Neural cell (in vitro differentiated cells): ENCODE results near the gene HLA-DQB2. TPM values are rescaled to one million over a fixed set of nuclear protein-coding genes. Genes with fewer than 3 reads are reported as not detected.

Experiments
- H2AFZ ChIP-seq: fragments of 200-600, 300-800 bp; sonication (generic), shearing (Covaris generic); 2 replicates; pipeline ENCODE4 v1.6.0; 2014; ENCODE audit warnings: low read depth, mild to moderate bottlenecking, antibody characterized with exemption, low read length, moderate library complexity
- H3F3A ChIP-seq: fragments of 200-600 bp; shearing (Covaris generic); 2 replicates; pipeline ENCODE4 v1.6.1; 2016; ENCODE audit warnings: mild to moderate bottlenecking, moderate library complexity, mixed read lengths, antibody characterized with exemption, low read length; ENCODE audit not compliant: insufficient read depth, poor library complexity, severe bottlenecking
- H3K27ac ChIP-seq: fragments of 200-600, 300-800 bp; sonication (generic), shearing (Covaris generic); 2 replicates; pipeline ENCODE4 v1.5.1; 2014; ENCODE audit warnings: mild to moderate bottlenecking, low read length, moderate library complexity
- H3K27me3 ChIP-seq: fragments of 300-800, 200-600 bp; sonication (generic), shearing (Covaris generic); 2 replicates; pipeline ENCODE4 v1.6.0; 2014; ENCODE audit warnings: mild to moderate bottlenecking, low read depth, low read length, moderate library complexity; ENCODE audit not compliant: insufficient read depth
- H3K36me3 ChIP-seq: fragments of 300-800, 200-600 bp; sonication (generic), shearing (Covaris generic); 2 replicates; pipeline ENCODE4 v1.5.1; 2014; ENCODE audit warnings: mild to moderate bottlenecking, antibody characterized with exemption, low read length, moderate library complexity; ENCODE audit not compliant: insufficient read depth
- H3K4me2 ChIP-seq: fragments of 300-800, 200-600 bp; sonication (generic), shearing (Covaris generic); 2 replicates; pipeline ENCODE4 v1.6.0; 2014; ENCODE audit warnings: mild to moderate bottlenecking, low read length
- H3K4me3 ChIP-seq: fragments of 300-800, 200-600 bp; sonication (generic), shearing (Covaris generic); 2 replicates; pipeline ENCODE4 v1.5.1; 2014; ENCODE audit warnings: mild to moderate bottlenecking, low read length, moderate library complexity
- H3K79me2 ChIP-seq: fragments of 200-600 bp; shearing (Covaris generic); replicated peaks from 2 replicates; pipeline ENCODE4 v1.6.0; 2014; ENCODE audit warnings: mild to moderate bottlenecking, low read length, moderate library complexity; ENCODE audit not compliant: insufficient read depth
- H3K9ac ChIP-seq: fragments of 300-800, 200-600 bp; sonication (generic), shearing (Covaris generic); 2 replicates; pipeline ENCODE4 v1.6.1; 2016; ENCODE audit warnings: mild to moderate bottlenecking, low read length, mixed read lengths
- H3K9me2 ChIP-seq: fragments of 200-600 bp; shearing (Covaris generic); 2 replicates; pipeline ENCODE4 v1.6.1; 2016; ENCODE audit warnings: mild to moderate bottlenecking, low read length, mixed read lengths; ENCODE audit not compliant: insufficient read depth
- H3K9me3 ChIP-seq: fragments of 200-600, 300-800 bp; sonication (generic), shearing (Covaris generic); 2 replicates; pipeline ENCODE4 v1.6.1; 2016; ENCODE audit warnings: mild to moderate bottlenecking, mixed run types, low read length, moderate library complexity, mixed read lengths
- H4K20me1 ChIP-seq: fragments of 200-600 bp; shearing (Covaris generic); 2 replicates; pipeline ENCODE4 v1.6.1; 2016; ENCODE audit warnings: mild to moderate bottlenecking, mixed run types; ENCODE audit not compliant: insufficient read depth
- EP300 ChIP-seq: fragments of 450-650 bp; conservative IDR thresholded peaks from 2 replicates; pipeline ENCODE4 v1.6.1; 2014; ENCODE audit warnings: antibody characterized with exemption, mild to moderate bottlenecking, moderate library complexity; ENCODE audit not compliant: poor library complexity, severe bottlenecking
- EZH2 ChIP-seq: fragments of 200-600, 300-800 bp; shearing (Covaris generic), sonication (generic); IDR thresholded peaks from 2 replicates; pipeline ENCODE4 v1.6.1; 2014; ENCODE audit warnings: antibody characterized with exemption, low read length, borderline replicate concordance, mild to moderate bottlenecking; ENCODE audit not compliant: insufficient read depth, poor library complexity, severe bottlenecking
- MXI1 ChIP-seq: fragments of 450-650 bp; conservative IDR thresholded peaks from 2 replicates; pipeline ENCODE4 v1.6.1; 2014; ENCODE audit warnings: antibody characterized with exemption, mild to moderate bottlenecking; ENCODE audit not compliant: poor library complexity, severe bottlenecking
- POLR2AphosphoS5 ChIP-seq: IDR thresholded peaks from 2 replicates; pipeline ENCODE4 v1.6.1; 2012
- RAD21 ChIP-seq: fragments of 450-650 bp; conservative IDR thresholded peaks from 2 replicates; pipeline ENCODE4 v1.6.1; 2014; ENCODE audit warnings: antibody characterized with exemption, mild to moderate bottlenecking, moderate library complexity
- SMC3 ChIP-seq: fragments of 450-650 bp; conservative IDR thresholded peaks from 2 replicates; pipeline ENCODE4 v1.6.1; 2014; ENCODE audit warnings: antibody characterized with exemption, mild to moderate bottlenecking, moderate library complexity; ENCODE audit not compliant: poor library complexity
- TAF1 ChIP-seq: IDR thresholded peaks from 2 replicates; pipeline ENCODE4 v1.6.1; 2012; ENCODE audit warnings: low read depth
- polyA plus RNA-seq: library from polyadenylated mRNA; depleted of rRNA; stranded (reverse); fragments of >200 nt; gene quantifications from 2 replicates; pipeline ENCODE4 v1.2.3, GENCODE V29; 2014
- TF ChIP-seq, protein P1 (sequence below): fragments of 450-650 bp; IDR thresholded peaks from 2 replicates; pipeline ENCODE4 v1.5.1; 2014; ENCODE audit warnings: antibody characterized with exemption, mild to moderate bottlenecking, moderate library complexity; ENCODE audit not compliant: poor library complexity, severe bottlenecking
- TF ChIP-seq, protein P2 (sequence below): IDR thresholded peaks from 2 replicates; pipeline ENCODE4 v1.6.1; 2012; ENCODE audit warnings: borderline replicate concordance

Gene HLA-DQB2
- polyA plus RNA-seq, 1 donor from 2014 or later, result not detected

DNA sequence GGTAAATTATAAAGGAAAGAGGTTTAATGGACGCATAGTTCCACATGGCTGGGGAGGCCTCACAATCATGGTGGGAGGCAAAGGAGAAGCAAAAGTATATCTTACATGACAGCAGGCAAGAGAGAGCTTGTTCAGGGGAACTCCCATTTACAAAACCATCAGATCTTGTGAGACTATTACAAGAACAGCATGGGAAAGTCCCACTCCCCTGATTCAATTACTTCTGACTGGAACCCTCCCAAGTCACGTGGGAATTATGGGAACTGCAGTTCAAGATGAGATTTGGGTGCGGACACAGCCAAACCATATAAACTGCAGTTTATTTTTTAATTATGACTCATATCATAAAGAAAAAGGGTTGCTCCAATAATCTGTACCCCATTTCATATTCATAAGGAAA lies 44.5 kb downstream of the HLA-DQB2 start:
- no peak overlapping the region for H3K9ac ChIP-seq
- no peaks in the 10 kb centered on the region for H3F3A ChIP-seq
- H3K9me2 ChIP-seq, result no peaks in the 10 kb centered on the region
- no peaks in the 10 kb centered on the region for H3K36me3 ChIP-seq
- H3K4me2 ChIP-seq, result no peak overlapping the region
- H3K4me3 ChIP-seq, result no peak overlapping the region
- no peaks in the 10 kb centered on the region for H3K27me3 ChIP-seq
- TF ChIP-seq TAF1 (no peak), EP300 (no peak), SMC3 (no peak), POLR2AphosphoS5 (no peak), MXI1 (no peak), EZH2 (no peak), RAD21 (no peak)
- TF ChIP-seq, protein P1, sequence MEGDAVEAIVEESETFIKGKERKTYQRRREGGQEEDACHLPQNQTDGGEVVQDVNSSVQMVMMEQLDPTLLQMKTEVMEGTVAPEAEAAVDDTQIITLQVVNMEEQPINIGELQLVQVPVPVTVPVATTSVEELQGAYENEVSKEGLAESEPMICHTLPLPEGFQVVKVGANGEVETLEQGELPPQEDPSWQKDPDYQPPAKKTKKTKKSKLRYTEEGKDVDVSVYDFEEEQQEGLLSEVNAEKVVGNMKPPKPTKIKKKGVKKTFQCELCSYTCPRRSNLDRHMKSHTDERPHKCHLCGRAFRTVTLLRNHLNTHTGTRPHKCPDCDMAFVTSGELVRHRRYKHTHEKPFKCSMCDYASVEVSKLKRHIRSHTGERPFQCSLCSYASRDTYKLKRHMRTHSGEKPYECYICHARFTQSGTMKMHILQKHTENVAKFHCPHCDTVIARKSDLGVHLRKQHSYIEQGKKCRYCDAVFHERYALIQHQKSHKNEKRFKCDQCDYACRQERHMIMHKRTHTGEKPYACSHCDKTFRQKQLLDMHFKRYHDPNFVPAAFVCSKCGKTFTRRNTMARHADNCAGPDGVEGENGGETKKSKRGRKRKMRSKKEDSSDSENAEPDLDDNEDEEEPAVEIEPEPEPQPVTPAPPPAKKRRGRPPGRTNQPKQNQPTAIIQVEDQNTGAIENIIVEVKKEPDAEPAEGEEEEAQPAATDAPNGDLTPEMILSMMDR, result no peak
- TF ChIP-seq, protein P2, sequence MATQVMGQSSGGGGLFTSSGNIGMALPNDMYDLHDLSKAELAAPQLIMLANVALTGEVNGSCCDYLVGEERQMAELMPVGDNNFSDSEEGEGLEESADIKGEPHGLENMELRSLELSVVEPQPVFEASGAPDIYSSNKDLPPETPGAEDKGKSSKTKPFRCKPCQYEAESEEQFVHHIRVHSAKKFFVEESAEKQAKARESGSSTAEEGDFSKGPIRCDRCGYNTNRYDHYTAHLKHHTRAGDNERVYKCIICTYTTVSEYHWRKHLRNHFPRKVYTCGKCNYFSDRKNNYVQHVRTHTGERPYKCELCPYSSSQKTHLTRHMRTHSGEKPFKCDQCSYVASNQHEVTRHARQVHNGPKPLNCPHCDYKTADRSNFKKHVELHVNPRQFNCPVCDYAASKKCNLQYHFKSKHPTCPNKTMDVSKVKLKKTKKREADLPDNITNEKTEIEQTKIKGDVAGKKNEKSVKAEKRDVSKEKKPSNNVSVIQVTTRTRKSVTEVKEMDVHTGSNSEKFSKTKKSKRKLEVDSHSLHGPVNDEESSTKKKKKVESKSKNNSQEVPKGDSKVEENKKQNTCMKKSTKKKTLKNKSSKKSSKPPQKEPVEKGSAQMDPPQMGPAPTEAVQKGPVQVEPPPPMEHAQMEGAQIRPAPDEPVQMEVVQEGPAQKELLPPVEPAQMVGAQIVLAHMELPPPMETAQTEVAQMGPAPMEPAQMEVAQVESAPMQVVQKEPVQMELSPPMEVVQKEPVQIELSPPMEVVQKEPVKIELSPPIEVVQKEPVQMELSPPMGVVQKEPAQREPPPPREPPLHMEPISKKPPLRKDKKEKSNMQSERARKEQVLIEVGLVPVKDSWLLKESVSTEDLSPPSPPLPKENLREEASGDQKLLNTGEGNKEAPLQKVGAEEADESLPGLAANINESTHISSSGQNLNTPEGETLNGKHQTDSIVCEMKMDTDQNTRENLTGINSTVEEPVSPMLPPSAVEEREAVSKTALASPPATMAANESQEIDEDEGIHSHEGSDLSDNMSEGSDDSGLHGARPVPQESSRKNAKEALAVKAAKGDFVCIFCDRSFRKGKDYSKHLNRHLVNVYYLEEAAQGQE, result no peak
- H2AFZ ChIP-seq, result no peak overlapping the region
- no peaks in the 10 kb centered on the region for H3K79me2 ChIP-seq
- no peaks in the 10 kb centered on the region for H3K9me3 ChIP-seq
- H4K20me1 ChIP-seq, result no peaks in the 10 kb centered on the region
- no peak overlapping the region for H3K27ac ChIP-seq

DNA sequence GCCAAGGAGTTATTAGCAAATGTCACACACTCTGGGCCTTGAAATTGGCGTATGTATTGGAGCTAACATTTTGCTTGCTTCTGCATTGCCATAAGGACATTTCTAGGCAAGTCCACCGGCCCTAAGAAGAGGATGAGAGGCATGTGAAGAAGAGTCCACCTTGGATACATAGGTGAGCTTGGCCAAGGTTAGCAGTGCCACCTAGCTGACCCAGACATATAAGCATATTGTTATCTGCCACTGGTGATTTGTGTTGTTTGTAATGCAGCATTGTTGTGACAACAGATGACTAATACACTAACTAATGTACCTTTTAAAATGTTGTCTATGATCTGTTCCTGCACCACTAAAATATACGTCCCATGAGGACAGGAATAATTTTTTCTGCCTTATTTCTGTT lies 46.9 kb downstream of the HLA-DQB2 start:
- Histone ChIP-seq H3K27me3 (no peaks in the 10 kb centered on the region), H3K4me3 (no peak overlapping the region), H3K4me2 (no peak overlapping the region), H3K9me2 (no peaks in the 10 kb centered on the region), H2AFZ (no peak overlapping the region), H3K9me3 (no peaks in the 10 kb centered on the region), H3F3A (no peaks in the 10 kb centered on the region), H3K9ac (no peak overlapping the region), H3K36me3 (no peaks in the 10 kb centered on the region), H4K20me1 (no peaks in the 10 kb centered on the region), H3K27ac (no peak overlapping the region), H3K79me2 (no peaks in the 10 kb centered on the region)
- TF ChIP-seq, protein P2, result no peak
- TF ChIP-seq MXI1 (no peak), EP300 (no peak), TAF1 (no peak), POLR2AphosphoS5 (no peak), SMC3 (no peak), EZH2 (no peak)
